ENCODE results near the gene GNPTAB.
"Not testable (repeated sequence)": the region's sequence is repeated elsewhere in the genome, so short reads cannot be mapped to it uniquely, and the experiment has no call there.

Gene GNPTAB

GRCh38 chr12:101743242-101743641, 87.5 kb downstream of the GNPTAB start:
- in situ Hi-C loops (cut with MboI; ENCODE audit: low sequenced_read_pairs): no loop called here

GRCh38 chr12:101740980-101741379, 89.8 kb downstream of the GNPTAB start:
- in situ Hi-C loops (cut with MboI; ENCODE audit: low sequenced_read_pairs): no loop called here

GRCh38 chr12:101740566-101740965, 90.2 kb downstream of the GNPTAB start:
- in situ Hi-C loops (cut with MboI; ENCODE audit: low sequenced_read_pairs): no loop called here

GRCh38 chr12:101738920-101739665, 91.7 kb downstream of the GNPTAB start, which contains the start of gene SYCP3:
TSS of gene SYCP3 (minus strand) at chr12:101739462. CDS start at chr12:101737935, 1,527 bp downstream.
- in situ Hi-C loops (cut with MboI; ENCODE audit: low sequenced_read_pairs): no loop called here

GRCh38 chr12:101737476-101737875, 93.3 kb downstream of the GNPTAB start:
- in situ Hi-C loops (cut with MboI; ENCODE audit: low sequenced_read_pairs): no loop called here

- in situ Hi-C loops (cut with MboI; ENCODE audit: low sequenced_read_pairs): not testable (repeated sequence)
These were observed 96.3 kb downstream of the GNPTAB start for GRCh38 chr12:101734482-101734881.

- in situ Hi-C loops (cut with MboI; ENCODE audit: low sequenced_read_pairs): no loop called here
These were observed 97.6 kb downstream of the GNPTAB start for GRCh38 chr12:101733166-101733565.

- in situ Hi-C loops (cut with MboI; ENCODE audit: low sequenced_read_pairs): no loop called here
These were observed 98.4 kb downstream of the GNPTAB start for GRCh38 chr12:101732318-101732717.

GRCh38 chr12:101729842-101730241, 100.9 kb downstream of the GNPTAB start:
- in situ Hi-C loops (cut with MboI; ENCODE audit: low sequenced_read_pairs): no loop called here

- in situ Hi-C loops (cut with MboI; ENCODE audit: low sequenced_read_pairs): no loop called here
These were observed 103.7 kb downstream of the GNPTAB start for GRCh38 chr12:101727098-101727497.

GRCh38 chr12:101722392-101722791, 108.4 kb downstream of the GNPTAB start:
- in situ Hi-C loops (cut with MboI; ENCODE audit: low sequenced_read_pairs): no loop called here

GRCh38 chr12:101720118-101720517, 110.6 kb downstream of the GNPTAB start:
- in situ Hi-C loops (cut with MboI; ENCODE audit: low sequenced_read_pairs): no loop called here

- in situ Hi-C loops (cut with MboI; ENCODE audit: low sequenced_read_pairs): no loop called here
These were observed 111.2 kb downstream of the GNPTAB start for GRCh38 chr12:101719566-101719965.

GRCh38 chr12:101714877-101715444, 115.8 kb downstream of the GNPTAB start:
- in situ Hi-C loops (cut with MboI; ENCODE audit: low sequenced_read_pairs): no loop called here

- in situ Hi-C loops (cut with MboI; ENCODE audit: low sequenced_read_pairs): no loop called here
These were observed 116.8 kb downstream of the GNPTAB start for GRCh38 chr12:101713930-101714329.

GRCh38 chr12:101713059-101713682, 117.6 kb downstream of the GNPTAB start:
- in situ Hi-C loops (cut with MboI; ENCODE audit: low sequenced_read_pairs): no loop called here

GRCh38 chr12:101710288-101710687, 120.5 kb downstream of the GNPTAB start:
- in situ Hi-C loops (cut with MboI; ENCODE audit: low sequenced_read_pairs): no loop called here

GRCh38 chr12:101707131-101707782, 123.5 kb downstream of the GNPTAB start:
- in situ Hi-C loops (cut with MboI; ENCODE audit: low sequenced_read_pairs): no loop called here

- in situ Hi-C loops (cut with MboI; ENCODE audit: low sequenced_read_pairs): no loop called here
These were observed 124.4 kb downstream of the GNPTAB start for GRCh38 chr12:101706403-101706802.

- in situ Hi-C loops (cut with MboI; ENCODE audit: low sequenced_read_pairs): no loop called here
These were observed 127.3 kb downstream of the GNPTAB start for GRCh38 chr12:101703487-101703886.

- in situ Hi-C loops (cut with MboI; ENCODE audit: low sequenced_read_pairs): no loop called here
These were observed 130.4 kb downstream of the GNPTAB start for GRCh38 chr12:101700299-101700820.

All from HL-60/S4 treated with retinoic acid at 250 ng/mL for 4 days and 3 days (cell line).